Measurements from ENCODE around the gene AP4B1.

DNA sequence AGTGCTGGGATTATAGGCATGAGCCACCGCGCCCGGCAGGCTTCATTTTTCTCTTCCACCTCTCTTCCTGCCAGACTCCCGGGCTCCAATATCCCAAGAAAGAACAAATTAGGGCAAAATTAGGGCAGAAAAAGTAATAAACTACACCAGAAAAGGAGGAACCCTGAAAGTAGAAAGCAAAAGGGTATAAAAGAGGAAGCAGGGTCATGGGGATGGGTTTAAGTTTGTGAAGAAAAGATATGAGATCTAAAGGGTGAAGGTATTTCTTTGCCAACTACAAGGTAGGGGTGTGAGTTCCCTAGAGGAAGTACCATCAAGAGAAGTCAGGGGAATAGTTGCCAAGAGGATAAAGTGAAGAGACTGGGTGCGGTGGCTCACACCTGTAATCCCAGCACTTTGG is 43.0 kb downstream of the AP4B1 start:
- no peak for TF ChIP-seq CTCF (tag by site-specific recombination; IDR thresholded peaks at IDR 0.05)
- no peak for TF ChIP-seq PRDM1 (tag by site-specific recombination; IDR thresholded peaks at IDR 0.05)
- TF ChIP-seq ZNF121 (tag by site-specific recombination; IDR thresholded peaks at IDR 0.05) = no peak
